Subcutaneous abdominal adipose tissue (tissue), 5 donors: ENCODE results near the gene NSUN2.

Experiments
- H3K27ac ChIP-seq: one replicate; pipeline ENCODE4 v1.7.0; 2013; ENCODE audit warnings: low read depth, mild to moderate bottlenecking, inconsistent platforms, low read length, moderate library complexity
- H3K27me3 ChIP-seq, 5 donors: one replicate each; pipeline ENCODE4 v1.7.0; 2013; ENCODE audit warnings: low read length in 5 of 5, inconsistent platforms in 1 of 5; ENCODE audit not compliant: control insufficient read depth in 5 of 5, insufficient read depth in 4 of 5
- H3K36me3 ChIP-seq, 5 donors: one replicate each; pipeline ENCODE4 v1.7.0; 2013; ENCODE audit warnings: low read length in 5 of 5; ENCODE audit not compliant: control insufficient read depth in 5 of 5, insufficient read depth in 5 of 5
- H3K4me1 ChIP-seq, 5 donors: one replicate each; pipeline ENCODE4 v1.7.0; 2013; ENCODE audit warnings: low read length in 5 of 5, mild to moderate bottlenecking in 3 of 5, moderate library complexity in 1 of 5; ENCODE audit not compliant: control insufficient read depth in 5 of 5, insufficient read depth in 5 of 5
- H3K4me3 ChIP-seq, 5 donors: one replicate each; pipeline ENCODE4 v1.7.0; 2013; ENCODE audit warnings: low read length in 5 of 5, low read depth in 1 of 5
- H3K9ac ChIP-seq, 5 donors: one replicate each; pipeline ENCODE4 v1.7.0; 2013; ENCODE audit warnings: low read length in 5 of 5, mild to moderate bottlenecking in 4 of 5, moderate library complexity in 3 of 5
- H3K9me3 ChIP-seq, 5 donors: one replicate each; pipeline ENCODE4 v1.7.0; 2013; ENCODE audit warnings: low read length in 5 of 5; ENCODE audit not compliant: control insufficient read depth in 5 of 5
- donor health status: healthy.
- donor health status: healthy.
- donor health status: healthy.
- donor health status: healthy.
- donor health status: healthy.

The NSUN2 gene

GRCh38 chr5:6608016-6608415, 24.8 kb downstream of the NSUN2 start:
- Histone ChIP-seq H3K27me3 (no peaks in the 10 kb centered on the region), H3K4me3 (no peak overlapping the region), H3K36me3 (peaks cover 28 to 99% (median 90%) of the 10 kb centered on the region in 5 donors), H3K9ac (no peak overlapping the region), H3K9me3 (no peaks in the 10 kb centered on the region), H3K27ac (no peak overlapping the region), H3K4me1 (no peaks in the 10 kb centered on the region)

GRCh38 chr5:6607559-6607936, 25.3 kb downstream of the NSUN2 start:
- Histone ChIP-seq H3K9me3 (no peaks in the 10 kb centered on the region), H3K36me3 (peaks cover 32 to 99% (median 90%) of the 10 kb centered on the region in 5 donors), H3K27me3 (no peaks in the 10 kb centered on the region), H3K4me1 (no peaks in the 10 kb centered on the region), H3K27ac (no peak overlapping the region), H3K9ac (no peak overlapping the region), H3K4me3 (no peak overlapping the region)

GRCh38 chr5:6606884-6607558, 25.8 kb downstream of the NSUN2 start:
- no peak overlapping the region for H3K9ac ChIP-seq

GRCh38 chr5:6604946-6605345, 27.9 kb downstream of the NSUN2 start:
- no peaks in the 10 kb centered on the region for H3K9me3 ChIP-seq
- no peak overlapping the region for H3K9ac ChIP-seq
- H3K4me3 ChIP-seq = no peak overlapping the region
- no peak overlapping the region for H3K27ac ChIP-seq
- H3K4me1 ChIP-seq = no peaks in the 10 kb centered on the region
- peaks cover 32 to 99% (median 91%) of the 10 kb centered on the region in 5 donors for H3K36me3 ChIP-seq
- no peaks in the 10 kb centered on the region for H3K27me3 ChIP-seq

More at GRCh38 chr5:6606884-6607558, 25.8 kb downstream of the NSUN2 start:
- no peak overlapping the region for H3K4me3 ChIP-seq
- no peak overlapping the region for H3K27ac ChIP-seq
- no peaks in the 10 kb centered on the region for H3K27me3 ChIP-seq
- H3K4me1 ChIP-seq = no peaks in the 10 kb centered on the region
- no peaks in the 10 kb centered on the region for H3K9me3 ChIP-seq
- peaks cover 37 to 99% (median 90%) of the 10 kb centered on the region in 5 donors for H3K36me3 ChIP-seq

- no peaks in the 10 kb centered on the region for H3K9me3 ChIP-seq
- no peak overlapping the region for H3K9ac ChIP-seq
- H3K4me3 ChIP-seq = no peak overlapping the region
- H3K27me3 ChIP-seq = no peaks in the 10 kb centered on the region
- peaks cover 26 to 99% (median 91%) of the 10 kb centered on the region in 5 donors for H3K36me3 ChIP-seq
- H3K4me1 ChIP-seq = no peaks in the 10 kb centered on the region
- no peak overlapping the region for H3K27ac ChIP-seq
Measured at GRCh38 chr5:6604341-6604740, 28.5 kb downstream of the NSUN2 start.

- Histone ChIP-seq H3K27ac (no peak overlapping the region), H3K36me3 (peaks cover 26 to 96% (median 89%) of the 10 kb centered on the region in 5 donors), H3K9ac (no peak overlapping the region), H3K27me3 (no peaks in the 10 kb centered on the region), H3K4me3 (no peak overlapping the region), H3K9me3 (no peaks in the 10 kb centered on the region), H3K4me1 (peaks cover 0 to 3% (median under 1%) of the 10 kb centered on the region in 5 donors)
Measured at GRCh38 chr5:6603643-6604042, 29.2 kb downstream of the NSUN2 start.

- Histone ChIP-seq H3K4me1 (peaks cover 0 to 14% (median 8%) of the 10 kb centered on the region in 5 donors), H3K9me3 (no peaks in the 10 kb centered on the region), H3K36me3 (peaks cover 25 to 96% (median 89%) of the 10 kb centered on the region in 5 donors)
Measured at GRCh38 chr5:6602441-6602840, 30.4 kb downstream of the NSUN2 start.

GRCh38 chr5:6601816-6602215, 31.0 kb downstream of the NSUN2 start:
- H3K4me1 ChIP-seq = peaks cover 0 to 14% (median 8%) of the 10 kb centered on the region in 5 donors
- no peak overlapping the region for H3K4me3 ChIP-seq
- H3K9ac ChIP-seq = no peak overlapping the region
- no peak overlapping the region for H3K27ac ChIP-seq
- no peaks in the 10 kb centered on the region for H3K27me3 ChIP-seq
- no peaks in the 10 kb centered on the region for H3K9me3 ChIP-seq
- peaks cover 19 to 96% (median 84%) of the 10 kb centered on the region in 5 donors for H3K36me3 ChIP-seq

More at GRCh38 chr5:6602441-6602840, 30.4 kb downstream of the NSUN2 start:
- Histone ChIP-seq H3K27me3 (no peaks in the 10 kb centered on the region), H3K27ac (no peak overlapping the region), H3K9ac (no peak overlapping the region), H3K4me3 (no peak overlapping the region)

- H3K27me3 ChIP-seq = no peaks in the 10 kb centered on the region
- H3K4me3 ChIP-seq = no peak overlapping the region
- no peak overlapping the region for H3K27ac ChIP-seq
- H3K36me3 ChIP-seq = peaks cover 16 to 97% (median 87%) of the 10 kb centered on the region in 5 donors
- no peak overlapping the region for H3K9ac ChIP-seq
- H3K9me3 ChIP-seq = no peaks in the 10 kb centered on the region
- peaks cover 0 to 14% (median 8%) of the 10 kb centered on the region in 5 donors for H3K4me1 ChIP-seq
Measured at GRCh38 chr5:6601271-6601670, 31.6 kb downstream of the NSUN2 start.

GRCh38 chr5:6599739-6600138, 33.1 kb downstream of the NSUN2 start:
- Histone ChIP-seq H3K4me1 (peaks cover 0 to 14% (median 8%) of the 10 kb centered on the region in 5 donors), H3K36me3 (peaks cover 10 to 89% (median 73%) of the 10 kb centered on the region in 5 donors), H3K27ac (no peak overlapping the region), H3K4me3 (no peak overlapping the region), H3K9me3 (no peaks in the 10 kb centered on the region), H3K9ac (no peak overlapping the region), H3K27me3 (no peaks in the 10 kb centered on the region)
